Measurements from ENCODE around the gene ABCA7.

ABCA7 gene

GRCh38 chr19:1052349-1052975 lies 12.6 kb downstream of the ABCA7 start:
- H3K27ac ChIP-seq, result no peak overlapping the region
- no peak for TF ChIP-seq ZFX (IDR thresholded peaks at IDR 0.05)
- TF ChIP-seq, protein P1, sequence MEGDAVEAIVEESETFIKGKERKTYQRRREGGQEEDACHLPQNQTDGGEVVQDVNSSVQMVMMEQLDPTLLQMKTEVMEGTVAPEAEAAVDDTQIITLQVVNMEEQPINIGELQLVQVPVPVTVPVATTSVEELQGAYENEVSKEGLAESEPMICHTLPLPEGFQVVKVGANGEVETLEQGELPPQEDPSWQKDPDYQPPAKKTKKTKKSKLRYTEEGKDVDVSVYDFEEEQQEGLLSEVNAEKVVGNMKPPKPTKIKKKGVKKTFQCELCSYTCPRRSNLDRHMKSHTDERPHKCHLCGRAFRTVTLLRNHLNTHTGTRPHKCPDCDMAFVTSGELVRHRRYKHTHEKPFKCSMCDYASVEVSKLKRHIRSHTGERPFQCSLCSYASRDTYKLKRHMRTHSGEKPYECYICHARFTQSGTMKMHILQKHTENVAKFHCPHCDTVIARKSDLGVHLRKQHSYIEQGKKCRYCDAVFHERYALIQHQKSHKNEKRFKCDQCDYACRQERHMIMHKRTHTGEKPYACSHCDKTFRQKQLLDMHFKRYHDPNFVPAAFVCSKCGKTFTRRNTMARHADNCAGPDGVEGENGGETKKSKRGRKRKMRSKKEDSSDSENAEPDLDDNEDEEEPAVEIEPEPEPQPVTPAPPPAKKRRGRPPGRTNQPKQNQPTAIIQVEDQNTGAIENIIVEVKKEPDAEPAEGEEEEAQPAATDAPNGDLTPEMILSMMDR (conservative IDR thresholded peaks at IDR 0.05), result no peak

DNA sequence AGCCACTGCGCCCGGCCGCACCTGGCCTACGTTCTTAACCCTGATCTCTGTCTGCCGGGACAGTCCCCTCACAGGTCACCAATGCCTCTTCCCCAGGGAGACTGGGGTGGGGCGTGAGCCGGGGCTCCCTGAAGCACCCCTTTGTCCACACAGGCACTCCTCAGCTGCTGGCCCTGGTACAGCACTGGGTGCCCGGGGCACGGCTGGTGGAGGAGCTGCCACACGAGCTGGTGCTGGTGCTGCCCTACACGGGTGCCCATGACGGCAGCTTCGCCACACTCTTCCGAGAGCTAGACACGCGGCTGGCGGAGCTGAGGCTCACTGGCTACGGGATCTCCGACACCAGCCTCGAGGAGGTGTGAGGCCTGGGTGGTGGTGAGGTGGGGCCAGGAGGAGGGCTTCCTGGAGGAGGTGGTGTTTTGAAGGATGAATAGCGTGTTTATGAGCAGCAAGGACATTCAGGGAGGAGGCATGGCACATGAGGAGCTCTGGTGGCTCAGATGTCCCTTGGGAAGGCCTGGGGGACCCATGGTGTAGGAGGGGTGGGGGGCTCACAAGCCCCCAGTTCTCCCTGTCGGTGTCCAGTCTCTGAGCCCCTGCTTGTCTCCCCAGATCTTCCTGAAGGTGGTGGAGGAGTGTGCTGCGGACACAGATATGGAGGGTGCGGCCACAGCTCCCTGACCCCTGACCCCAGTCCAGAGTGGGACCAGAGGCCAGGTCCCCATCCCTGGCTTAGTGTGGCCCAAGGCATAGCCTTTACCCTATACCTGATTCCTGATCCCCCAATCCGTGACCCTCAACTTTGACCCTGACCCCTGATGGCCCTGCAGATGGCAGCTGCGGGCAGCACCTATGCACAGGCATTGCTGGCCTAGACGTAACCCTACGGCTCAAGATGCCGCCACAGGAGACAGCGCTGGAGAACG lies 13.5 kb downstream of the ABCA7 start:
- TF ChIP-seq, protein P1 (conservative IDR thresholded peaks at IDR 0.05), result no peak
- no peak for TF ChIP-seq ZFX (IDR thresholded peaks at IDR 0.05)
- no peak overlapping the region for H3K27ac ChIP-seq

GRCh38 chr19:1054102-1055027 lies 14.5 kb downstream of the ABCA7 start:
- TF ChIP-seq, protein P1 (conservative IDR thresholded peaks at IDR 0.05), result no peak
- no peak for TF ChIP-seq ZFX (IDR thresholded peaks at IDR 0.05)
- no peak overlapping the region for H3K27ac ChIP-seq

GRCh38 chr19:1055028-1055425 lies 15.1 kb downstream of the ABCA7 start:
- no peak overlapping the region for H3K27ac ChIP-seq
- no peak for TF ChIP-seq ZFX (IDR thresholded peaks at IDR 0.05)
- TF ChIP-seq, protein P1 (conservative IDR thresholded peaks at IDR 0.05), result no peak

DNA sequence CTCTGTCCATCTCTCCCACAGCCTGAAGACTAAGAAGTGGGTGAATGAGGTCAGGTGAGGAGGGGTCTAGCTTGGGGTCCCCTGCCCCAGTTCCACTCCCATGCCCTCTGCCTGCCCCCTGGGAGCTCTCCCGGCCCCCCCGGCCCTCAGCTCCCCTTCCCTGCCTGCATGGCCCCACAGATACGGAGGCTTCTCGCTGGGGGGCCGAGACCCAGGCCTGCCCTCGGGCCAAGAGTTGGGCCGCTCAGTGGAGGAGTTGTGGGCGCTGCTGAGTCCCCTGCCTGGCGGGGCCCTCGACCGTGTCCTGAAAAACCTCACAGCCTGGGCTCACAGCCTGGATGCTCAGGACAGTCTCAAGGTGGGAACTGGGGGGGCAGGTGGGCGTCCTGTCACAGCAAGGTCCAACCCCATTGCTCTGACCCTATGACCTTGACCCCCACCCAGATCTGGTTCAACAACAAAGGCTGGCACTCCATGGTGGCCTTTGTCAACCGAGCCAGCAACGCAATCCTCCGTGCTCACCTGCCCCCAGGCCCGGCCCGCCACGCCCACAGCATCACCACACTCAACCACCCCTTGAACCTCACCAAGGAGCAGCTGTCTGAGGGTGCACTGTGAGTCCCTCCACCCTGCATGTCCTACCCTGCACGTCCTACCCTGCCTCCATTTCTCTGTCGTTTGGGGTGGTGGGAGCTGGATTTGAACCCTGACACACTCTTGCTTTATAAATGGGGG lies 16.1 kb downstream of the ABCA7 start:
- TF ChIP-seq ZFX (IDR thresholded peaks at IDR 0.05), result no peak
- TF ChIP-seq, protein P1 (conservative IDR thresholded peaks at IDR 0.05), result no peak

GRCh38 chr19:1057176-1057855 lies 17.4 kb downstream of the ABCA7 start:
- H3K27ac ChIP-seq, result no peak overlapping the region
- TF ChIP-seq, protein P1 (conservative IDR thresholded peaks at IDR 0.05), result no peak
- no peak for TF ChIP-seq ZFX (IDR thresholded peaks at IDR 0.05)

More for the DNA sequence above, 16.1 kb downstream of the ABCA7 start:
- no peak overlapping the region for H3K27ac ChIP-seq
